ENCODE measurements around the gene SOD1. TPM values are rescaled to one million over a fixed set of nuclear protein-coding genes. Genes with fewer than 3 reads are reported as not detected.

The SOD1 gene
- total and polyA plus RNA-seq, 2 of the 13 experiments (the other 11 are each of a cell fraction or from before 2014, with no cell fraction given) = 317 to 537 TPM

- DNase-seq (ENCODE audit: low spot score) = no peak
- no TSS peak for BruUV-seq (replicated peaks)
- H3K9me3 ChIP-seq (ENCODE audit: low read length) = no peaks in the 10 kb centered on the region
- H3K36me3 ChIP-seq (replicated peaks in 1 of 2; ENCODE audit: control insufficient read depth in 1 of 2, insufficient read depth in 2 of 2, low read length in 2 of 2) = peaks cover 18 to 87% of the 10 kb centered on the region in 2 experiments
- no peak overlapping the region for H3K4me2 ChIP-seq (ENCODE audit: low read depth, low read length)
- FAIRE-seq = no peak
- H3K4me1 ChIP-seq (ENCODE audit: insufficient read depth, low read length) = no peaks in the 10 kb centered on the region
- peaks cover 26% of the 10 kb centered on the region for H3K79me2 ChIP-seq (ENCODE audit: insufficient read depth, low read length)
- over 99% methylated on average over 3 of the region's 3 CpGs for WGBS (ENCODE audit: low lambda C conversion rate)
- no peak for ATAC-seq
- no peaks in the 10 kb centered on the region for H3K27me3 ChIP-seq (ENCODE audit: control insufficient read depth in 1 of 2, insufficient read depth in 2 of 2, low read length in 2 of 2)
- no peak overlapping the region for H2AFZ ChIP-seq (ENCODE audit: low read length)
- H3K9ac ChIP-seq (ENCODE audit: insufficient read depth, low read depth, low read length) = no peak overlapping the region
- no peak overlapping the region for H3K4me3 ChIP-seq (replicated peaks in 1 of 3; ENCODE audit: insufficient read depth in 1 of 3, low read depth in 2 of 3, low read length in 3 of 3)
- peaks cover 8% of the 10 kb centered on the region; the same call in 1 of the 2 replicates for H4K20me1 ChIP-seq (ENCODE audit: insufficient read depth, low read length)
- POLR2A ChIA-PET = no interaction called here
- H3K27ac ChIP-seq (ENCODE audit: extremely low read length, insufficient read depth, low read length) = no peak overlapping the region
- TF ChIP-seq ZNF530 (CRISPR knock-in tag; IDR thresholded peaks at IDR 0.05; ENCODE audit: low read depth) = no peak
- intact Hi-C loops (cut with micrococcal nuclease; ENCODE audit: unreplicated experiment) (no loop called here), in situ Hi-C loops (cut with HindIII; ENCODE audit: extremely low pct_ligation_motif_present, low pct_unique_long_range_greater_than_20kb) (no loop called here)
- CTCF ChIA-PET (ENCODE audit: low intra/inter-chr PET ratio, low total read pairs) = no interaction called here
Measured at GRCh38 chr21:31700040-31700439, 40.5 kb downstream of the SOD1 start.

- ATAC-seq = no peak; the same call in 2 of the 3 replicates
- Histone ChIP-seq H3K9ac (ENCODE audit: insufficient read depth, low read depth, low read length) (no peak overlapping the region), H4K20me1 (ENCODE audit: insufficient read depth, low read length) (peaks cover 59% of the 10 kb centered on the region), H3K27ac (ENCODE audit: extremely low read length, insufficient read depth, low read length) (no peak overlapping the region), H2AFZ (ENCODE audit: low read length) (no peak overlapping the region), H3K4me1 (ENCODE audit: insufficient read depth, low read length) (peaks cover 23% of the 10 kb centered on the region), H3K36me3 (replicated peaks in 1 of 2; ENCODE audit: control insufficient read depth in 1 of 2, insufficient read depth in 2 of 2, low read length in 2 of 2) (peaks cover 2 to 35% of the 10 kb centered on the region in 2 experiments), H3K4me3 (replicated peaks in 1 of 3; ENCODE audit: insufficient read depth in 1 of 3, low read depth in 2 of 3, low read length in 3 of 3) (no peak overlapping the region), H3K4me2 (ENCODE audit: low read depth, low read length) (no peak overlapping the region), H3K27me3 (ENCODE audit: control insufficient read depth in 1 of 2, insufficient read depth in 2 of 2, low read length in 2 of 2) (no peaks in the 10 kb centered on the region), H3K9me3 (ENCODE audit: low read length) (no peaks in the 10 kb centered on the region), H3K79me2 (ENCODE audit: insufficient read depth, low read length) (peaks cover 91% of the 10 kb centered on the region)
- ChIA-PET POLR2A (no interaction called here), CTCF (ENCODE audit: low intra/inter-chr PET ratio, low total read pairs) (no interaction called here)
- BruUV-seq (replicated peaks) = no TSS peak
- intact Hi-C loops (cut with micrococcal nuclease; ENCODE audit: unreplicated experiment) (no loop called here), in situ Hi-C loops (cut with HindIII; ENCODE audit: extremely low pct_ligation_motif_present, low pct_unique_long_range_greater_than_20kb) (no loop called here)
- WGBS (ENCODE audit: low lambda C conversion rate) = 94% methylated on average over 3 of the region's 3 CpGs
- FAIRE-seq = no peak
- DNase-seq (ENCODE audit: low spot score) = no peak
- no peak for TF ChIP-seq SP4 (CRISPR knock-in tag; IDR thresholded peaks at IDR 0.05)
- no peak for TF ChIP-seq ZNF839 (CRISPR knock-in tag; IDR thresholded peaks at IDR 0.05; ENCODE audit: borderline replicate concordance)
- no peak for TF ChIP-seq SIN3B (IDR thresholded peaks at IDR 0.05; ENCODE audit: low read length)
- TF ChIP-seq ZNF343 (CRISPR knock-in tag; IDR thresholded peaks at IDR 0.05) = no peak
- no peak for TF ChIP-seq PITX1 (CRISPR knock-in tag; IDR thresholded peaks at IDR 0.05)
- no peak for TF ChIP-seq ZNF547 (CRISPR knock-in tag; IDR thresholded peaks at IDR 0.05)
- no peak for TF ChIP-seq ZNF331 (CRISPR knock-in tag; IDR thresholded peaks at IDR 0.05)
- TF ChIP-seq ZNF326 (CRISPR knock-in tag; IDR thresholded peaks at IDR 0.05; ENCODE audit: borderline replicate concordance) = no peak
- TF ChIP-seq ZNF703 (CRISPR knock-in tag; IDR thresholded peaks at IDR 0.05; ENCODE audit: borderline replicate concordance) = no peak
- TF ChIP-seq MNT (IDR thresholded peaks at IDR 0.05) = no peak
- TF ChIP-seq BORCS8-MEF2B (CRISPR knock-in tag; IDR thresholded peaks at IDR 0.05) = no peak
- TF ChIP-seq PAWR (CRISPR knock-in tag; IDR thresholded peaks at IDR 0.05; ENCODE audit: borderline replicate concordance) = no peak
- no peak for TF ChIP-seq HMGXB4 (CRISPR knock-in tag; IDR thresholded peaks at IDR 0.05; ENCODE audit: borderline replicate concordance in 1 of 2, low read depth in 1 of 2)
- TF ChIP-seq ZNF230 (CRISPR knock-in tag; IDR thresholded peaks at IDR 0.05) = no peak
- no peak for TF ChIP-seq SALL2 (CRISPR knock-in tag; IDR thresholded peaks at IDR 0.05)
- TF ChIP-seq PRPF4 (IDR thresholded peaks at IDR 0.05; ENCODE audit: low read depth, low read length, poor library complexity, severe bottlenecking) = no peak
Measured at GRCh38 chr21:31706562-31706961, 47.1 kb downstream of the SOD1 start.
